Epithelial cell of esophagus (primary cell): ENCODE results near the gene KRT85.

ENCODE experiments used
- DNase-seq: peaks from one replicate; pipeline ENCODE4 v3.0.0; 2010; ENCODE audit warnings: low read depth
- H3K4me3 ChIP-seq: 2 replicates; pipeline ENCODE4 v1.5.1; 2011; ENCODE audit warnings: mild to moderate bottlenecking, low read length, control low read depth
- CTCF ChIP-seq: IDR thresholded peaks from 2 replicates; pipeline ENCODE4 v1.5.1; 2011; ENCODE audit warnings: low read depth, mild to moderate bottlenecking, low read length, control low read depth, inconsistent platforms; ENCODE audit not compliant: insufficient read depth; ENCODE audit errors: missing control alignments

KRT85 gene

GRCh38 chr12:52337054-52337453 is 30.2 kb downstream of the KRT85 start:
- no peak overlapping the region for H3K4me3 ChIP-seq
- TF ChIP-seq CTCF: no peak
- DNase-seq: peak; percentile 33

- no peak for TF ChIP-seq CTCF
- no peak for DNase-seq
- no peak overlapping the region for H3K4me3 ChIP-seq
Measured at GRCh38 chr12:52336641-52337040, 30.6 kb downstream of the KRT85 start.

GRCh38 chr12:52335598-52336262 is 31.6 kb downstream of the KRT85 start:
- DNase-seq: no peak
- no peak overlapping the region for H3K4me3 ChIP-seq
- TF ChIP-seq CTCF: no peak

- H3K4me3 ChIP-seq: no peak overlapping the region
- no peak for TF ChIP-seq CTCF
- DNase-seq: no peak
Measured at GRCh38 chr12:52334185-52334584, 33.1 kb downstream of the KRT85 start.

GRCh38 chr12:52333321-52333720 is 34.0 kb downstream of the KRT85 start:
- no peak overlapping the region for H3K4me3 ChIP-seq
- no peak for DNase-seq
- no peak for TF ChIP-seq CTCF

GRCh38 chr12:52332381-52332780 is 34.9 kb downstream of the KRT85 start:
- no peak for TF ChIP-seq CTCF
- H3K4me3 ChIP-seq: no peak overlapping the region
- no peak for DNase-seq

- no peak for DNase-seq
- no peak for TF ChIP-seq CTCF
- no peak overlapping the region for H3K4me3 ChIP-seq
Measured at GRCh38 chr12:52331833-52332232, 35.4 kb downstream of the KRT85 start.
